Parathyroid adenoma (tissue), 2 donors: ENCODE results near the gene TWIST2.

ENCODE experiments used
- H2AFZ ChIP-seq: fragments of 300-600 bp; sonication (generic); one replicate; pipeline ENCODE4 v1.7.0; 2017; ENCODE audit warnings: antibody characterized with exemption, mild to moderate bottlenecking
- H3K27ac ChIP-seq: fragments of 300-600 bp; sonication (generic); one replicate; pipeline ENCODE4 v1.7.0; 2017
- H3K27me3 ChIP-seq: fragments of 300-600 bp; sonication (generic); one replicate; pipeline ENCODE4 v1.7.0; 2017; ENCODE audit warnings: low read length; ENCODE audit not compliant: control insufficient read depth, insufficient read depth
- H3K36me3 ChIP-seq: fragments of 300-600 bp; sonication (generic); one replicate; pipeline ENCODE4 v1.7.0; 2017; ENCODE audit warnings: low read length; ENCODE audit not compliant: control insufficient read depth, insufficient read depth
- H3K4me1 ChIP-seq: fragments of 300-600 bp; sonication (generic); one replicate; pipeline ENCODE4 v1.7.0; 2017; ENCODE audit warnings: control low read depth
- H3K4me2 ChIP-seq: fragments of 300-600 bp; sonication (generic); one replicate; pipeline ENCODE4 v1.7.0; 2017; ENCODE audit warnings: low read length
- H3K4me3 ChIP-seq: fragments of 300-600 bp; sonication (generic); one replicate; pipeline ENCODE4 v1.7.0; 2017; ENCODE audit warnings: low read depth, low read length
- H3K79me2 ChIP-seq: fragments of 300-600 bp; sonication (generic); one replicate; pipeline ENCODE4 v1.7.0; 2017; ENCODE audit warnings: control low read depth
- H3K9ac ChIP-seq: fragments of 300-600 bp; sonication (generic); one replicate; pipeline ENCODE4 v1.7.0; 2017; ENCODE audit warnings: mild to moderate bottlenecking
- H3K9me3 ChIP-seq: fragments of 300-600 bp; sonication (generic); one replicate; pipeline ENCODE4 v1.7.0; 2017; ENCODE audit warnings: low read length; ENCODE audit not compliant: control insufficient read depth
- CTCF ChIP-seq: fragments of 300-600 bp; sonication (generic); IDR thresholded peaks from one replicate; pipeline ENCODE4 v1.7.0; 2017; ENCODE audit warnings: antibody characterized with exemption, mild to moderate bottlenecking
- donor health status: primary hyperparathyroidism.

The TWIST2 gene

GRCh38 chr2:238947243-238947760 is 99.4 kb downstream of the TWIST2 start:
- no peak for TF ChIP-seq CTCF
- Histone ChIP-seq H2AFZ (no peak overlapping the region), H3K79me2 (no peaks in the 10 kb centered on the region)

GRCh38 chr2:238947920-238948710 is 100.2 kb downstream of the TWIST2 start:
- no peak overlapping the region for H2AFZ ChIP-seq
- H3K4me2 ChIP-seq = no peak overlapping the region
- no peaks in the 10 kb centered on the region for H3K36me3 ChIP-seq
- no peaks in the 10 kb centered on the region for H3K79me2 ChIP-seq
- no peak overlapping the region for H3K4me3 ChIP-seq
- H3K9ac ChIP-seq = no peak overlapping the region
- no peaks in the 10 kb centered on the region for H3K9me3 ChIP-seq
- no peak overlapping the region for H3K27ac ChIP-seq
- H3K4me1 ChIP-seq = no peaks in the 10 kb centered on the region
- TF ChIP-seq CTCF = no peak
- no peaks in the 10 kb centered on the region for H3K27me3 ChIP-seq

More at GRCh38 chr2:238947243-238947760, 99.4 kb downstream of the TWIST2 start:
- H3K9me3 ChIP-seq = no peaks in the 10 kb centered on the region
- no peak overlapping the region for H3K27ac ChIP-seq
- H3K9ac ChIP-seq = no peak overlapping the region
- H3K4me1 ChIP-seq = no peaks in the 10 kb centered on the region
- no peak overlapping the region for H3K4me3 ChIP-seq
- H3K4me2 ChIP-seq = no peak overlapping the region
- H3K27me3 ChIP-seq = no peaks in the 10 kb centered on the region
- no peaks in the 10 kb centered on the region for H3K36me3 ChIP-seq

DNA sequence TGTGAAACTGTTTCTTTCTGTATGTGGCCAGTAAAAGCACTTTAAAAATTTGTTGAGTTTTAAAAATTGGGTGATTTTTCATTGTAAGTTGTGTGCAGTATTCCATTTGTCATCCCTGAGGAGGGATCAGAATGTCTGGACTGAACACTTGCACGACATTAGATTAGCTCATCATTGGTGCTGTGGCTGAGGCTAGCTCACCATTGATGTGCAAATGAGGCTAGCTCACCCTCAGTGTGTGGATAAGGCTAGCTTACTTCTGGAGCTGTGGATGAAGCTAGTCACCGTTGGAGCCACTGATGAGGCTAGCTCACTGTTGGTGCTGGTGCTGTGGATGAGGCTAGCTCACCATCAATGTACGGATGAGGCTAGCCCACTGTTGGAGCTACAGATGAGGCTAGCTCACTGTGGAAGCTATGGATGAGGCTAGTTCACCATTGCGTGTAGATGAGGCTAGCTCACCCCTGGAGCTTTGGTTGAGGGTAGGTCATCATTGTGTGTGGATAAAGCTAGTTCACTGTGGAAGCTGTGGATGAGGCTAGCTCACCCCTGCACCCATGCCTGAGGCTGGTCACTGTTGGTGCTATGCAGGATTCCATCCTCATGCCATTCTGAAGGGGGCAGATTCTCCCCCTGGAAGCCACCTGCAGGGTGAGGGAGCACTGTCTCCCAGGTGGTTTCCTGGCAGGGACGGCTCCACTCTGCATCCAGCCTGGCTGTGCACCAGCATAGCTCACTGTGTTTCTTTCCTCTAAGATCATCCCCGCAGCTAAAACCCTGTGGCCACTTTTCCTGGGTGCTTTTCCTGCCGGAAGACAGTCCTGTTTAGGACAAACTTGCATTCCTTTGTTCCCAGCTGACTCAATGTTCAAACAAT is 101.1 kb downstream of the TWIST2 start:
- Histone ChIP-seq H3K27me3 (no peaks in the 10 kb centered on the region), H3K9ac (no peak overlapping the region), H3K79me2 (no peaks in the 10 kb centered on the region), H3K4me2 (no peak overlapping the region), H2AFZ (no peak overlapping the region), H3K9me3 (no peaks in the 10 kb centered on the region), H3K4me3 (no peak overlapping the region), H3K27ac (no peak overlapping the region), H3K4me1 (no peaks in the 10 kb centered on the region), H3K36me3 (no peaks in the 10 kb centered on the region)
- no peak for TF ChIP-seq CTCF

GRCh38 chr2:238949710-238950345 is 101.9 kb downstream of the TWIST2 start:
- Histone ChIP-seq H3K27ac (no peak overlapping the region), H3K79me2 (no peaks in the 10 kb centered on the region), H3K27me3 (no peaks in the 10 kb centered on the region), H3K4me2 (no peak overlapping the region), H3K36me3 (no peaks in the 10 kb centered on the region), H3K9ac (no peak overlapping the region), H3K4me1 (no peaks in the 10 kb centered on the region), H2AFZ (no peak overlapping the region), H3K9me3 (no peaks in the 10 kb centered on the region), H3K4me3 (no peak overlapping the region)
- TF ChIP-seq CTCF = no peak
